H1 (cell line): ENCODE data around the gene P2RY14. TPM values are rescaled to one million over a fixed set of nuclear protein-coding genes. Genes with fewer than 3 reads are reported as not detected.

Experiments
- CTCF ChIA-PET: fragments of 300-600 bp; sonication (Branson Sonifier 250); formaldehyde crosslinking; loops from one replicate; lab custom pipeline; 2021; ENCODE audit not compliant: partially characterized antibody; lab: Charles Lee
- POLR2A ChIA-PET: fragments of 300-600 bp; sonication (Branson Sonifier 250); formaldehyde crosslinking; loops from one replicate; lab custom pipeline; 2021; ENCODE audit warnings: inconsistent platforms; ENCODE audit not compliant: partially characterized antibody; lab: Charles Lee
- DNase-seq, 2 experiments: peaks; one replicate each; pipeline versions ENCODE4 v3.0.0 to v3.0.0-alpha.2; 2010 to 2022; ENCODE audit warnings: low spot score in 2 of 2, low read depth in 1 of 2, mixed read lengths in 1 of 2
- FAIRE-seq: peaks from 2 replicates; lab custom pipeline; 2011; peaks lifted over from hg19 to GRCh38; lab: Jason Lieb, UNC
- H2AFZ ChIP-seq: 2 replicates; pipeline ENCODE4 v1.8.1; 2012; ENCODE audit warnings: low read length, inconsistent platforms
- H2AK5ac ChIP-seq: 2 replicates; pipeline ENCODE4 v1.6.1; 2013; ENCODE audit warnings: low read depth, low read length
- H2BK120ac ChIP-seq: replicated peaks from 2 replicates; pipeline ENCODE3; 2013; ENCODE audit warnings: low read depth, low read length, inconsistent platforms
- H2BK12ac ChIP-seq: 2 replicates; pipeline ENCODE4 v1.6.1; 2013; ENCODE audit warnings: low read depth, low read length
- H2BK15ac ChIP-seq: 2 replicates; pipeline ENCODE4 v1.6.1; 2013; ENCODE audit warnings: low read length
- H2BK20ac ChIP-seq: 2 replicates; pipeline ENCODE4 v1.6.1; 2013; ENCODE audit warnings: low read length
- H2BK5ac ChIP-seq: 2 replicates; pipeline ENCODE4 v1.6.1; 2013; ENCODE audit warnings: low read depth, low read length
- H3K14ac ChIP-seq: 2 replicates; pipeline ENCODE4 v1.6.1; 2013; ENCODE audit warnings: inconsistent platforms; ENCODE audit not compliant: insufficient read length
- H3K18ac ChIP-seq: 2 replicates; pipeline ENCODE4 v1.6.1; 2013; ENCODE audit warnings: low read length; ENCODE audit errors: extremely low read depth
- H3K23ac ChIP-seq: 2 replicates; pipeline ENCODE4 v1.6.1; 2013; ENCODE audit warnings: inconsistent platforms; ENCODE audit not compliant: insufficient read length
- H3K23me2 ChIP-seq: 2 replicates; pipeline ENCODE4 v1.6.1; 2013; ENCODE audit warnings: low read depth, low read length
- H3K27ac ChIP-seq: 2 replicates; pipeline ENCODE4 v1.6.1; 2011; ENCODE audit warnings: low read depth, low read length, inconsistent platforms
- H3K27me3 ChIP-seq, 4 experiments: replicated peaks in 1 of 4; 1 replicate in 1 of 4; 2 replicates in 3 of 4; pipeline versions ENCODE4 v1.6.1 to v1.8.1; 2011 to 2013; ENCODE audit warnings: low read length in 3 of 4, mild to moderate bottlenecking in 3 of 4, inconsistent platforms in 2 of 4, mixed read lengths in 2 of 4, moderate library complexity in 1 of 4; ENCODE audit not compliant: control insufficient read depth in 3 of 4, insufficient read depth in 3 of 4; ENCODE audit errors: extremely low read depth in 1 of 4
- H3K36me3 ChIP-seq, 4 experiments: 2 replicates each; pipeline versions ENCODE4 v1.6.1 to v1.8.1; 2011 to 2013; ENCODE audit warnings: mild to moderate bottlenecking in 4 of 4, low read length in 3 of 4, moderate library complexity in 2 of 4, control low read depth in 1 of 4, inconsistent platforms in 1 of 4; ENCODE audit not compliant: insufficient read depth in 4 of 4, control insufficient read depth in 2 of 4
- H3K4ac ChIP-seq: replicated peaks from 2 replicates; pipeline ENCODE3; 2013; ENCODE audit warnings: low read length, low read depth, mixed read lengths, inconsistent platforms; ENCODE audit not compliant: insufficient read length
- H3K4me1 ChIP-seq, 4 experiments: replicated peaks in 1 of 4; 1 replicate in 1 of 4; 2 replicates in 3 of 4; pipeline versions ENCODE4 v1.6.1 to v1.8.1; 2011 to 2013; ENCODE audit warnings: low read length in 3 of 4, inconsistent platforms in 2 of 4, mixed read lengths in 1 of 4; ENCODE audit not compliant: insufficient read depth in 4 of 4, control insufficient read depth in 3 of 4
- H3K4me2 ChIP-seq, 2 experiments: 2 replicates each; pipeline versions ENCODE4 v1.6.1 to v1.8.1; 2011 to 2013; ENCODE audit warnings: low read depth in 2 of 2, low read length in 2 of 2, control low read depth in 1 of 2, inconsistent platforms in 1 of 2, mild to moderate bottlenecking in 1 of 2; ENCODE audit not compliant: insufficient read depth in 1 of 2
- H3K4me3 ChIP-seq, 4 experiments: fragments of 200-600, 300-600 bp in 1 of 4; sonication (generic), shearing (Covaris generic), sonication (Bioruptor Twin) in 1 of 4; 2 replicates each; pipeline versions ENCODE4 v1.5.1 to v1.8.1; 2011 to 2016; ENCODE audit warnings: low read length in 4 of 4, low read depth in 3 of 4, control low read depth in 2 of 4, inconsistent platforms in 2 of 4, mild to moderate bottlenecking in 2 of 4, mixed read lengths in 1 of 4, moderate library complexity in 1 of 4; ENCODE audit not compliant: insufficient read depth in 2 of 4; ENCODE audit errors: extremely low read depth in 1 of 4
- H3K56ac ChIP-seq: replicated peaks from 2 replicates; pipeline ENCODE3; 2013; ENCODE audit warnings: low read depth, mild to moderate bottlenecking, mixed read lengths, low read length, inconsistent platforms; ENCODE audit not compliant: insufficient read length
- H3K79me1 ChIP-seq: 2 replicates; pipeline ENCODE4 v1.6.1; 2013; ENCODE audit warnings: low read depth, low read length, control low read depth
- H3K79me2 ChIP-seq, 2 experiments: 2 replicates each; pipeline versions ENCODE4 v1.6.1 to v1.8.1; 2012 to 2013; ENCODE audit warnings: low read length in 2 of 2, mild to moderate bottlenecking in 2 of 2, inconsistent platforms in 1 of 2; ENCODE audit not compliant: insufficient read depth in 2 of 2, control insufficient read depth in 1 of 2
- H3K9ac ChIP-seq, 4 experiments: replicated peaks in 1 of 4; 1 replicate in 1 of 4; 2 replicates in 3 of 4; pipeline versions ENCODE4 v1.6.1 to v1.8.1; 2011 to 2013; ENCODE audit warnings: low read depth in 3 of 4, low read length in 3 of 4, control low read depth in 2 of 4, mild to moderate bottlenecking in 2 of 4, moderate library complexity in 2 of 4, inconsistent platforms in 1 of 4; ENCODE audit errors: extremely low read depth in 1 of 4
- H3K9me3 ChIP-seq, 2 experiments: 2 replicates each; pipeline versions ENCODE4 v1.6.1 to v1.8.1; 2012 to 2013; ENCODE audit warnings: mild to moderate bottlenecking in 2 of 2, moderate library complexity in 2 of 2, control low read depth in 1 of 2, inconsistent platforms in 1 of 2, low read depth in 1 of 2, low read length in 1 of 2, mixed read lengths in 1 of 2; ENCODE audit not compliant: insufficient read depth in 2 of 2
- H4K20me1 ChIP-seq, 2 experiments: replicated peaks in 1 of 2; 2 replicates each; pipeline versions ENCODE3 to v1.8.1; 2011 to 2013; ENCODE audit warnings: inconsistent platforms in 2 of 2, low read length in 2 of 2, mild to moderate bottlenecking in 1 of 2; ENCODE audit not compliant: insufficient read depth in 2 of 2, control insufficient read depth in 1 of 2
- H4K5ac ChIP-seq: 2 replicates; pipeline ENCODE4 v1.6.1; 2013; ENCODE audit warnings: low read length, low read depth, mixed read lengths, inconsistent platforms; ENCODE audit not compliant: insufficient read length
- H4K8ac ChIP-seq: 2 replicates; pipeline ENCODE4 v1.8.0; 2013; ENCODE audit warnings: mild to moderate bottlenecking, moderate library complexity, low read length, inconsistent platforms; ENCODE audit not compliant: insufficient read depth; ENCODE audit errors: extremely low read depth
- H4K91ac ChIP-seq: replicated peaks from 2 replicates; pipeline ENCODE3; 2013; ENCODE audit warnings: low read length, mixed read lengths, inconsistent platforms; ENCODE audit not compliant: insufficient read length
- CTBP2 ChIP-seq: IDR thresholded peaks from 2 replicates; pipeline ENCODE4 v1.7.0; 2011; ENCODE audit warnings: borderline replicate concordance, mild to moderate bottlenecking, moderate library complexity, mixed read lengths, low read length; ENCODE audit not compliant: insufficient read depth, insufficient read length
- EP300 ChIP-seq, 2 experiments: IDR thresholded peaks; 1 replicate in 1 of 2; 2 replicates in 1 of 2; pipeline ENCODE4 v1.6.1; 2011 to 2012; ENCODE audit warnings: low read depth in 2 of 2, low read length in 2 of 2, mild to moderate bottlenecking in 2 of 2, borderline replicate concordance in 1 of 2, inconsistent platforms in 1 of 2, moderate library complexity in 1 of 2
- KDM1A ChIP-seq: fragments of 200-600, 300-600 bp; sonication (generic); IDR thresholded peaks from 2 replicates; pipeline ENCODE4 v1.7.1; 2016; ENCODE audit warnings: mild to moderate bottlenecking, low read length, borderline replicate concordance
- RAD21 ChIP-seq, 2 experiments: IDR thresholded peaks in 1 of 2; conservative IDR thresholded peaks in 1 of 2; 2 replicates each; pipeline ENCODE4 v1.6.1; 2011; ENCODE audit warnings: low read depth in 2 of 2, low read length in 2 of 2, improper control_type of control experiment in 1 of 2, inconsistent platforms in 1 of 2, mild to moderate bottlenecking in 1 of 2, moderate library complexity in 1 of 2
- SP2 ChIP-seq: IDR thresholded peaks from 2 replicates; pipeline ENCODE4 v1.6.1; 2012; ENCODE audit warnings: mild to moderate bottlenecking, low read length, inconsistent platforms
- TAF1 ChIP-seq: IDR thresholded peaks from 2 replicates; pipeline ENCODE4 v1.6.1; 2011; ENCODE audit warnings: mild to moderate bottlenecking, low read depth, low read length
- WGBS, 2 experiments: shearing (Covaris generic) in 1 of 2; methylation state at CpG; one replicate each; pipeline versions ENCODE4 v1.1.6 to v1.1.7; 2013 to 2015; ENCODE audit warnings: low lambda C conversion rate in 2 of 2, mixed read lengths in 2 of 2, inconsistent platforms in 1 of 2, low coverage in 1 of 2, missing lambda C conversion rate in 1 of 2; ENCODE audit not compliant: insufficient replicate concordance in 2 of 2, insufficient coverage in 1 of 2, insufficient read length in 1 of 2; ENCODE audit errors: extremely low coverage in 1 of 2, missing lambda C conversion rate in 1 of 2; 5-methylcytosine and 5-hydroxymethylcytosine counted together
- polyA plus RNA-seq, 7 experiments: library from polyadenylated mRNA; depleted of rRNA in 3 of 7; stranded (reverse) in 5 of 7; unstranded in 2 of 7; fragments of >200 nt in 5 of 7; fragments of 200-250 nt in 2 of 7; gene quantifications; 1 replicate in 5 of 7; 2 replicates in 1 of 7; 4 replicates in 1 of 7; pipeline versions ENCODE4 v1.2.1 to v1.2.3, GENCODE V29; 2011 to 2013; ENCODE audit warnings: missing spikeins in 2 of 7, mixed read lengths in 2 of 7
- total RNA-seq: library from RNA; stranded (reverse); fragmentation: NEBNext Ultra II Directional; extraction: Animal tissue kit (Norgen Biotek cat#: 25700); gene quantifications from 2 replicates; pipeline ENCODE4 v1.2.1, GENCODE V29; 2021

Gene P2RY14
- total and polyA plus RNA-seq, 2 of the 8 experiments (the other 6 are each of a cell fraction or from before 2014, with no cell fraction given) = not detected

DNA sequence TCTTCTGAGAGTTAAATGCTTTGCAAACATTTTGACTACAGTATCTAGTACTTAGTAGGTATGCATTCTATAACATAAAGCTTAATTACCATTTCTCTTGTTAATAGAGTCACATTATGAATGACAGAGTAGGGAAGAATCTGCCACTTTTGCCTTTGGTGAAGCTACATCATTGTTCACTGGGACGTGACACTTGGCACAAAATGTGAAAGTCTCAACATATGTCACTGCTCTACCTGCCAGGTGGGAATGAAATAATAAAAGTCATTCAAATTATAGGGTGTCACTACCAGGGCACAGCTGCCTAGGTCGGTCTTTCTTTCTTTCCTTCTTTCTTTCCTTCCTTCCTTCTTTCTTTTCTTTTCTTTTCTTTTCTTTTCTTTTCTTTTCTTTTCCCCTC is 20.7 kb upstream of the P2RY14 start:
- H3K27me3 ChIP-seq = no peaks in the 10 kb centered on the region
- H3K14ac ChIP-seq = no peak overlapping the region
- no peak overlapping the region for H4K91ac ChIP-seq
- no peak overlapping the region for H2BK12ac ChIP-seq
- no peak overlapping the region for H4K8ac ChIP-seq
- H3K4ac ChIP-seq = no peak overlapping the region
- no peaks in the 10 kb centered on the region for H3K9me3 ChIP-seq
- no peak overlapping the region for H3K18ac ChIP-seq
- H2AK5ac ChIP-seq = no peak overlapping the region
- peaks cover 0 to 2% of the 10 kb centered on the region in 2 experiments for H4K20me1 ChIP-seq
- H2BK15ac ChIP-seq = no peak overlapping the region
- H3K4me2 ChIP-seq = no peak overlapping the region
- no peak overlapping the region for H3K23ac ChIP-seq
- H2BK120ac ChIP-seq = no peak overlapping the region
- peaks cover 0 to 5% (median 0%) of the 10 kb centered on the region in 4 experiments; a peak in 1 of 7 replicates for H3K4me1 ChIP-seq
- H3K4me3 ChIP-seq = no peak overlapping the region
- no peak overlapping the region for H3K56ac ChIP-seq
- no peak overlapping the region for H2BK20ac ChIP-seq
- no peak for DNase-seq
- FAIRE-seq = no peak
- 86% methylated on average over 2 of the region's 2 CpGs; no CpG with 5 or more reads in 1 of the 2 experiments for WGBS, 2 experiments
- H2BK5ac ChIP-seq = no peak overlapping the region
- H3K36me3 ChIP-seq = no peaks in the 10 kb centered on the region
- H3K27ac ChIP-seq = no peak overlapping the region
- H4K5ac ChIP-seq = no peak overlapping the region
- TF ChIP-seq TAF1 (no peak), SP2 (no peak), KDM1A (no peak), CTBP2 (no peak), RAD21 (IDR thresholded peaks at IDR 0.05 in 1 of 2, conservative IDR thresholded peaks at IDR 0.05 in 1 of 2; ENCODE audit: low read depth in 2 of 2, low read length in 2 of 2) (no peak), EP300 (IDR thresholded peaks at IDR 0.05; ENCODE audit: borderline replicate concordance in 1 of 2, low read depth in 2 of 2, low read length in 2 of 2) (no peak)
- ChIA-PET POLR2A (no interaction called here), CTCF (interaction anchor here (0.5 to 3.0 kb wide), 4 partner anchors 10 to 170 kb away, joined by 3 to 11 read pairs (median 3); no protein-coding TSS in a partner anchor)
- H3K23me2 ChIP-seq = no peaks in the 10 kb centered on the region
- H2AFZ ChIP-seq = no peak overlapping the region
- H3K9ac ChIP-seq = no peak overlapping the region
- H3K79me1 ChIP-seq = no peaks in the 10 kb centered on the region
- no peaks in the 10 kb centered on the region for H3K79me2 ChIP-seq
